ENCODE data around the gene KRT72.

KRT72 gene

GRCh38 chr12:52645982-52646381 is 44.7 kb upstream of the KRT72 start:
- DNase-seq (ENCODE audit: extremely low spot score), result no peak
- no peak for TF ChIP-seq ZNF384 (IDR thresholded peaks at IDR 0.05)
- TF ChIP-seq SP1 (IDR thresholded peaks at IDR 0.05), result no peak
- no peak for TF ChIP-seq FOXM1 (IDR thresholded peaks at IDR 0.05; ENCODE audit: borderline replicate concordance)
- TF ChIP-seq NFRKB (IDR thresholded peaks at IDR 0.05), result no peak
- no peak for TF ChIP-seq L3MBTL2 (conservative IDR thresholded peaks at IDR 0.05)
- no peak for TF ChIP-seq CTBP1 (IDR thresholded peaks at IDR 0.05; ENCODE audit: borderline replicate concordance)
- TF ChIP-seq FOXA1 (IDR thresholded peaks at IDR 0.05), result no peak
- no peak for TF ChIP-seq LEF1 (IDR thresholded peaks at IDR 0.05; ENCODE audit: borderline replicate concordance)
- no peak for TF ChIP-seq ARNT (IDR thresholded peaks at IDR 0.05)
- no peak for TF ChIP-seq SUZ12 (IDR thresholded peaks at IDR 0.05)
- no peak for TF ChIP-seq HDGF (IDR thresholded peaks at IDR 0.05; ENCODE audit: borderline replicate concordance)
- TF ChIP-seq BHLHE40 (IDR thresholded peaks at IDR 0.05; ENCODE audit: borderline replicate concordance), result no peak
- TF ChIP-seq TARDBP (IDR thresholded peaks at IDR 0.05), result no peak
- CTCF ChIA-PET, result no interaction called here
- POLR2A ChIA-PET, result interaction anchor here (1.0 kb wide), 1 partner anchor 362 kb away, joined by 3 read pairs; no protein-coding TSS in a partner anchor

GRCh38 chr12:52645120-52645761 is 44.0 kb upstream of the KRT72 start:
- CTCF ChIA-PET, result no interaction called here

GRCh38 chr12:52644078-52644415 is 42.8 kb upstream of the KRT72 start:
- POLR2A ChIA-PET, result no interaction called here
- no peak for DNase-seq (ENCODE audit: extremely low spot score)
- CTCF ChIA-PET, result no interaction called here
- TF ChIP-seq FOXK2 (IDR thresholded peaks at IDR 0.05) (no peak), NFRKB (IDR thresholded peaks at IDR 0.05) (no peak), ARNT (IDR thresholded peaks at IDR 0.05) (no peak), L3MBTL2 (conservative IDR thresholded peaks at IDR 0.05) (no peak), SUZ12 (IDR thresholded peaks at IDR 0.05) (no peak), FOXA1 (IDR thresholded peaks at IDR 0.05) (no peak), FOXM1 (IDR thresholded peaks at IDR 0.05; ENCODE audit: borderline replicate concordance) (no peak), SP1 (IDR thresholded peaks at IDR 0.05) (no peak), ZNF384 (IDR thresholded peaks at IDR 0.05) (no peak), TARDBP (IDR thresholded peaks at IDR 0.05) (no peak), LEF1 (IDR thresholded peaks at IDR 0.05; ENCODE audit: borderline replicate concordance) (no peak), HDGF (IDR thresholded peaks at IDR 0.05; ENCODE audit: borderline replicate concordance) (no peak), CTBP1 (IDR thresholded peaks at IDR 0.05; ENCODE audit: borderline replicate concordance) (no peak), BHLHE40 (IDR thresholded peaks at IDR 0.05; ENCODE audit: borderline replicate concordance) (no peak), PKNOX1 (IDR thresholded peaks at IDR 0.05) (no peak), ELF4 (IDR thresholded peaks at IDR 0.05) (no peak)

More at GRCh38 chr12:52645120-52645761, 44.0 kb upstream of the KRT72 start:
- no peak for DNase-seq (ENCODE audit: extremely low spot score)
- POLR2A ChIA-PET, result interaction anchor here (1.0 kb wide), 1 partner anchor 362 kb away, joined by 3 read pairs; no protein-coding TSS in a partner anchor
- TF ChIP-seq ELF4 (IDR thresholded peaks at IDR 0.05), result no peak
- no peak for TF ChIP-seq TARDBP (IDR thresholded peaks at IDR 0.05)

- DNase-seq (ENCODE audit: extremely low spot score), result no peak
- TF ChIP-seq L3MBTL2 (conservative IDR thresholded peaks at IDR 0.05) (no peak), CTBP1 (IDR thresholded peaks at IDR 0.05; ENCODE audit: borderline replicate concordance) (no peak), ARNT (IDR thresholded peaks at IDR 0.05) (no peak), FOXA1 (IDR thresholded peaks at IDR 0.05) (no peak), SP1 (IDR thresholded peaks at IDR 0.05) (no peak), FOXK2 (IDR thresholded peaks at IDR 0.05) (no peak), LEF1 (IDR thresholded peaks at IDR 0.05; ENCODE audit: borderline replicate concordance) (no peak), ZNF384 (IDR thresholded peaks at IDR 0.05) (no peak), FOXM1 (IDR thresholded peaks at IDR 0.05; ENCODE audit: borderline replicate concordance) (no peak), HDGF (IDR thresholded peaks at IDR 0.05; ENCODE audit: borderline replicate concordance) (no peak), PKNOX1 (IDR thresholded peaks at IDR 0.05) (no peak), BHLHE40 (IDR thresholded peaks at IDR 0.05; ENCODE audit: borderline replicate concordance) (no peak), TARDBP (IDR thresholded peaks at IDR 0.05) (no peak), NFRKB (IDR thresholded peaks at IDR 0.05) (no peak), SUZ12 (IDR thresholded peaks at IDR 0.05) (no peak), ELF4 (IDR thresholded peaks at IDR 0.05) (no peak)
- POLR2A ChIA-PET, result no interaction called here
- CTCF ChIA-PET, result interaction anchor here (0.8 kb wide), 1 partner anchor 264 kb away, joined by 3 read pairs; no protein-coding TSS in a partner anchor
Measured at GRCh38 chr12:52643233-52644077, 42.2 kb upstream of the KRT72 start.

GRCh38 chr12:52641468-52641867 is 40.2 kb upstream of the KRT72 start:
- ChIA-PET CTCF (no interaction called here), POLR2A (no interaction called here)
- DNase-seq (ENCODE audit: extremely low spot score), result no peak
- no peak for TF ChIP-seq LEF1 (IDR thresholded peaks at IDR 0.05; ENCODE audit: borderline replicate concordance)
- no peak for TF ChIP-seq FOXK2 (IDR thresholded peaks at IDR 0.05)
- TF ChIP-seq SUZ12 (IDR thresholded peaks at IDR 0.05), result no peak
- TF ChIP-seq TARDBP (IDR thresholded peaks at IDR 0.05), result no peak
- no peak for TF ChIP-seq NFRKB (IDR thresholded peaks at IDR 0.05)
- no peak for TF ChIP-seq PKNOX1 (IDR thresholded peaks at IDR 0.05)
- TF ChIP-seq ZNF384 (IDR thresholded peaks at IDR 0.05), result no peak
- TF ChIP-seq L3MBTL2 (conservative IDR thresholded peaks at IDR 0.05), result no peak
- no peak for TF ChIP-seq SP1 (IDR thresholded peaks at IDR 0.05)
- no peak for TF ChIP-seq HDGF (IDR thresholded peaks at IDR 0.05; ENCODE audit: borderline replicate concordance)
- TF ChIP-seq FOXA1 (IDR thresholded peaks at IDR 0.05), result no peak
- no peak for TF ChIP-seq ARNT (IDR thresholded peaks at IDR 0.05)
- TF ChIP-seq BHLHE40 (IDR thresholded peaks at IDR 0.05; ENCODE audit: borderline replicate concordance), result no peak
